ENCODE measurements around the gene XIRP2.
"Not testable (repeated sequence)": the region's sequence is repeated elsewhere in the genome, so short reads cannot be mapped to it uniquely, and the experiment has no call there.

The XIRP2 gene

DNA sequence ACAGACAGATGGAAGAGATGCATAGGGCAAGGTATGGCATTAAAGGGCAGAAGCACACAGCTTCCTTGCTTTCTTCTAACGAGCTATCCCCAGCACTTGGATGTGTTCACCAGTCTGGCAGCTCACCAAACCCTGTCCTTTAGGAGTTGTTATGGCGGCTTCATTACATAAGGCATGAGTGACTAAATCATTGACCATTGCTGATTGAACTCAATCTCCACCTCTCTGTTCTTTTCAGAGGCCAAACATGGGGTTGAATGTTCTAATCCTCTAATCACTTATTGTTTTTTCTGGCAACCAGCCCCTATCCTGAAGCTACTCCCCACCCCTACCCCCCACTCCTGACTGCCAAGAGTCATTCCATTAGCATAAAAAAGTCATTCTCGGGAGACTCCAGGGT, 301.8 kb downstream of the XIRP2 start:
- no peak for DNase-seq (ENCODE audit: low read depth in 2 of 2)

DNA sequence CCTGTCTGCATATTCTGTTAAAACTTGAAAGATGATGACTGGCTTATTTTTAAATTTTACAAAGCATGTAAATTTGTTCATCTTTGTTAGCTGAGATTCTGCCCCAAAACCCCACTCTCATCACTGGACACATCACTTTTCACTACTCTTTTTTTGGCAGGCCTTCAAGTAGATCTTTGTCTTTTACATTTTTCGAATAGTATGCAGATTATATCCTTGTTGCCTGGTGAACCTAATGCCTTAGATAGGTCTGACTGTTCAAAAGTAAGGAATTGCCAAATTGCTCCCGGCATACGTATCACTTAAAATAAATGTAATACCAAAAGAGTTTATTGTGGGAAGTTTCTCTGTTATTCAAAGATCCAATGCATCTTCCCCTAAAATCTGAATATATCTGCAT, 303.3 kb downstream of the XIRP2 start:
- no peak for DNase-seq (ENCODE audit: low read depth in 2 of 2)

DNA sequence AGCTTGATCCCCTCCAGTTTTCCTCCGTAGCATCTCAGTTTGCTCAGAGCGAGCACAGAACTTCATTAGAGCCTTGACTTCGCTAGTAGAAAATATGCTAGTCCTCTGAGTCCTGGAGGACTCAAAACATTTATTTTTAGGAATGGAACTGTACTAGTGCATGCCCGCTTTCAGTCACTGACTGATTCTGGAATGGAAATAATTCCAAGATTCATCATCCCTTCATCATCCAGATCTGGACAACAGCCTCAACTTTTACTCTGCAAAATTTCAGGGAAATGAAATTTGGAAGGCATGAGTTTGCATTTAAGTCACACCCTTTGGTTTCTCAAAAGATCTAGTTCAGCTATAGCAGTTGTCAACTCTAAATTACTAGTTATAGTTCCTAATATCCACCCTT, 304.6 kb downstream of the XIRP2 start:
- no peak for DNase-seq (ENCODE audit: low read depth in 2 of 2)

DNA sequence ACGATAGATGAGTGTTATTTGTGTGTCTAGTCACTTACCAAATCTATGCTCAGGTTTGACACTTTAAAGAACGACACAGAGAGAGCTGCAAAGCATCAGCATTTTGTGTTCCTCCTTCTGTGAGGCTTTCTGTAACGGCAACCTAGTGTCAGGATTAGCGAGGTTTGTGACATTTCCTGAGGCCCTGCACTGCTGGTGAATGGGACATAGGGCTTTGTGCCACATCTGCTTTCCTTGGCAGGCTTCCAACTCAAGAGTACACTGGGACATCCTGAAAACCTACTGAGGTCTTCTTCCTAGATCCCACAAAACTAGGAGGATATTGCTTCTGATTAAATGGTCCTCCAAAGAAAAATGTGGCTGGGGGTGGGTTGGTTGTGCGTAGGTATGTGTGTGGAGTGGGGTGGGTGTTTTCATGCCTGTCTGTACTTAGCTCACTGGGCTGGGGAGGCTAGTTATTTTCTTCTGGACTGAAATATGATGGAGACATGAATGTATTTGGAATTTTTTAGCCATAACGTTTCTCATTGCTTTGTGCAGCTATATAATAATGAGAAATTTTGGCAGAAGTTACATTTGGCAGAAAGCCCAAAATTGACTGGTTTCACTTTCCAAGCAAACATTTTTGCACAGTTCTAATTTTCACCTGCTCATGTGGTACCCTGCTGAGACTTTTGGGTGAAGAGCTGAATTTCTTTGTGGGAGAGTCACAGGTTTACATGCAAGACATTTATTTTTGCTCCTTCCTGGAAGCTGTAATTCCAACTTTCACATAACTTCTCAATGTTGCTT, 308.4 kb downstream of the XIRP2 start:
- no peak for DNase-seq (ENCODE audit: low read depth in 2 of 2)

DNA sequence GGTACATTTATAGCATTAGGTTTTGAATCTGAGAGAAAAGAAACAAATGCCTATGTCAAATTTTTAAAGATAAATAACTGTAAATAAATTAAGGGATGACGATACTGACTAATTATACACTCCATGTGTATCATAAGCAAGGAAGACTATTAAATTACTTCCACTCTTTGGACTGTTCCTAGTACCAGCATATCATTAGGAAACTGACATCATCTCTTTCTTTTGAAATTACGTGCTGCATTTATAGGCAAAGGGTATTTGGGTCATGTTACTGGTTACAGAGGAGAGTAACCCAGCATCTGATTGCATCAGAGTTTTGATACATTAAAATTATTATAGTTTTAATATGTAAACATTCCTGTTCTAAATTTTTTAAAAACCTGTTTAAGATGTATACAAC, 309.7 kb downstream of the XIRP2 start:
- no peak for DNase-seq (ENCODE audit: low read depth in 2 of 2)

- no peak for DNase-seq (ENCODE audit: low read depth in 2 of 2)
Measured at GRCh38 chr2:167198576-167198975, 310.3 kb downstream of the XIRP2 start.

- no peak for DNase-seq (ENCODE audit: low read depth in 2 of 2)
Measured at GRCh38 chr2:167200019-167200418, 311.7 kb downstream of the XIRP2 start.

GRCh38 chr2:167209784-167210183, 321.5 kb downstream of the XIRP2 start:
- DNase-seq (ENCODE audit: low read depth in 2 of 2) = no peak

- no peak for DNase-seq (ENCODE audit: low read depth in 2 of 2)
Measured at GRCh38 chr2:167212014-167212648, 323.9 kb downstream of the XIRP2 start.

GRCh38 chr2:167215595-167215994, 327.3 kb downstream of the XIRP2 start:
- DNase-seq (ENCODE audit: low read depth in 2 of 2) = no peak

DNA sequence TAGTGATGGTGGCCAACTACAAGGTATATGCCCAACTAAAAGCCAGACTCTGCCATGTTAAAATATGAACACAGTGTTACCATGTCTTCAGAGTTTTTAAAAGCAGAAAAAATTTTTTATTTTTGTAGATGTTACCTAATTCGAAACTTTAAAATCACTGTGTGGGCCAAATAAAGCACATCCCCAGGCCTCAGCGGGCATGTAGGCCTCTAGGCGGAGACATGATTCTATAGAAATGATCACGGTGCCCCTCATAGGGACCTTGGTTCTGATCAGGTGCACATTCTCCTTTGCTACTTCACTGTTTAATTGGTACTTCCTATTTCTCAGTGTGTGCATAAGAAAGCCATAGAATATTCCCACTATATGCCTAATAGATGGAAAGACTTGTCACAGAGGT, 349.2 kb downstream of the XIRP2 start:
- DNase-seq (ENCODE audit: low read depth in 2 of 2) = no peak

- DNase-seq (ENCODE audit: low read depth in 2 of 2) = no peak
Measured at GRCh38 chr2:167240671-167241070, 352.4 kb downstream of the XIRP2 start.

- DNase-seq (ENCODE audit: low read depth in 2 of 2) = no peak
Measured at GRCh38 chr2:167249197-167249596, 360.9 kb downstream of the XIRP2 start.

DNA sequence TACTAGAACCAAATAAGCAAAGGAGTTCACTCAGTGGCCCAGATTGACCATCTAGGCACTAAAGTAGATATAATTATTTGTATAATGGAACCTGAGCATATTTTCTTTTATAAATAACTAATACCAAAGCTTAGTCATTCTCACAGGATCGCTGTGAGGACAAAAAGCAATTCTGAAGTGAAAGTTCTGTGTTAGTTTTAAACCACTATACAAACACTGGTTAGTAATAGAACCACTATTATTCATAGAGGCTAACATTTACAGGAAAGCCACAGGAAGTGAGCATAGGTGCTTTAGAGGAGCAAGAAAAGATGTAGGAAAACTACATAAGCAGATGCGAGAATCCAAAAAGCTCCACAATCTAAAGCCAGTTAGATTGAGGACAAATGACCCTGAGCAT, 364.7 kb downstream of the XIRP2 start:
- no peak for DNase-seq (ENCODE audit: low read depth in 2 of 2)

DNA sequence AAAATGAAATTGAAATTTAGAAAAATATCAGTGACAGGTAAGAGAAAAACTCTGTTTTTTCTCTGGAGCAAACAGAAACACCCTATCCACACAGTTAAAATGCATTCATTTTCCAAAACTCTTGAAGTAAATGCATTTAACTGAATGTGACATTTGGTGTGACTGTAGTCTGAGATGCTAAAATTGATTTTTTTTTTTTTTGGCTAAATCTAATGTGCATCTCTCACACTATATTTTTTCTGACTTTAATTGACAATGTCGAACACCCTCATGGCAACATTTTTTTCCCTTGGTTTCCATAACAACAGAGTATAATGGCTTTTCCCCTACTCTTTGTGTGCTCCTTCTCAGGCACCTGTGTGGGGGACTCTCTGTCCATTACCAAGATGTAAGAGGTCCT, 366.4 kb downstream of the XIRP2 start:
- no peak for DNase-seq (ENCODE audit: low read depth in 2 of 2)

- no peak for DNase-seq (ENCODE audit: low read depth in 2 of 2)
Measured at GRCh38 chr2:167258712-167259111, 370.4 kb downstream of the XIRP2 start.

DNA sequence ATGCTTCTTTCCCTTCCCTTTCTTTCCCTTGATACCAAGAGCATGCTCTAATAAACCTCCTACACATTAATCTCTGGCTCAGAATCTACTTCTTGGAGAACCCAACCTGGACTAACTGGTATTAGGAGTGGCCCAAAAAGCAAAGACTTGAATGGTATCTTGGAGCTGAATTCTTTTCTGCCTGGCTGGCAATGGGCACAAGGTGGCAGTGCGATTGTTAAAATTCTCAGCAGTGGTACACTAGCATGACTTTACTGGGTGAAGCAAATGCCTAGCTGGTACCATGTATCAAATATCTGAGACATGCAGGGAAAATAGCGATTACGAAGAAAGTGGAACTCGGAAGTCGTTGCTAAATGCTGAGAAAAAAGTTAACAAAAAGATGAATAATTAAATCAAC, 376.1 kb downstream of the XIRP2 start:
- DNase-seq (ENCODE audit: low read depth in 2 of 2) = no peak

GRCh38 chr2:167265004-167265403, 376.7 kb downstream of the XIRP2 start:
- DNase-seq (ENCODE audit: low read depth in 2 of 2) = no peak

- no peak for DNase-seq (ENCODE audit: low read depth in 2 of 2)
Measured at GRCh38 chr2:167265722-167266121, 377.4 kb downstream of the XIRP2 start.

DNA sequence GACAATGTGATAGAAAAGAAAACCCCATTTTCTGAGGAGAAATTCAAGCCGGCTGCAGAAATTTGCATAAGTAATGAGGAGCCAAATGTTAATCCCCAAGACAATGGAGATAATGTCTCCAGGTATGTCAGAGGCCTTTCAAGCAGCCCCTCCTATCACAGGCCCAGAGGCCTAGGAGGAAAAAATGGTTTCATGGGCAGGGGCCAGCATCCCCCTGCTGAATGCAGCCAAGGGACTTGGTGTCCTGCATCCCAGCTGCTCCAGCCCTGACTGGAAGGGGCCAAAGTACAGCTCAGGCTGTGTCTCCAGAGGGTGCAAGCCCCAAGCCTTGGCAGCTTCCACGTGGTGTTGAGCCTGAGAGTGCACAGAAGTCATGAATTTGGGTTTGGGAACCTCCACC, 380.0 kb downstream of the XIRP2 start:
- not testable (repeated sequence) for DNase-seq (ENCODE audit: low read depth in 2 of 2)

DNA sequence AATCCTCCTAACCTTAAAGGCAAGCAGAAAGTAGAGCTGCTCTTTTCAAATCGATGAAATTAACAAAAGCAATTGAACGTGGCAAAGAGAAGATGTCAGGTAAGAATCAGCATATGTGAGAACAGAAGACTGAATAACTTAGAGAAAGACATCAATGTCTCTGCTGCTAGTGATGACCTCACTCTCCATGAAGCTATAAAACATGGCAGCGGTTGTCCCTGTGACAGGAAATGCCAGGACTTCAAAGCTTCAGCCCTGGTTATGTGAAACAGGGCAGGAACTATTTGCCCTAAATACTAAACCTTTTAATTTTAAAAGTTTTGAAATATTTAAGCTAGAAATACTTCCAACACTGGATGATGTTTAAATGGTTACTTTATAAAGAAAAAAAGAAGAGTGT, 383.7 kb downstream of the XIRP2 start:
- no peak for DNase-seq (ENCODE audit: low read depth in 2 of 2)

- no peak for DNase-seq (ENCODE audit: low read depth in 2 of 2)
Measured at GRCh38 chr2:167275046-167275445, 386.8 kb downstream of the XIRP2 start.

GRCh38 chr2:167279810-167280209, 391.5 kb downstream of the XIRP2 start:
- DNase-seq (ENCODE audit: low read depth in 2 of 2) = no peak

- no peak for DNase-seq (ENCODE audit: low read depth in 2 of 2)
Measured at GRCh38 chr2:167287212-167287611, 398.9 kb downstream of the XIRP2 start.
